HG02943 (cell line): ENCODE data around the gene SEC22B.
"Not testable (repeated sequence)": the region's sequence is repeated elsewhere in the genome, so short reads cannot be mapped to it uniquely, and the experiment has no call there.

Experiments
- ATAC-seq: cut with Tn5 transposase; IDR thresholded peaks from one replicate; pipeline ENCODE4 v1.9.1; 2021; ENCODE audit warnings: mild to moderate bottlenecking, low read depth, moderate library complexity; ENCODE audit not compliant: unreplicated experiment

SEC22B gene

DNA sequence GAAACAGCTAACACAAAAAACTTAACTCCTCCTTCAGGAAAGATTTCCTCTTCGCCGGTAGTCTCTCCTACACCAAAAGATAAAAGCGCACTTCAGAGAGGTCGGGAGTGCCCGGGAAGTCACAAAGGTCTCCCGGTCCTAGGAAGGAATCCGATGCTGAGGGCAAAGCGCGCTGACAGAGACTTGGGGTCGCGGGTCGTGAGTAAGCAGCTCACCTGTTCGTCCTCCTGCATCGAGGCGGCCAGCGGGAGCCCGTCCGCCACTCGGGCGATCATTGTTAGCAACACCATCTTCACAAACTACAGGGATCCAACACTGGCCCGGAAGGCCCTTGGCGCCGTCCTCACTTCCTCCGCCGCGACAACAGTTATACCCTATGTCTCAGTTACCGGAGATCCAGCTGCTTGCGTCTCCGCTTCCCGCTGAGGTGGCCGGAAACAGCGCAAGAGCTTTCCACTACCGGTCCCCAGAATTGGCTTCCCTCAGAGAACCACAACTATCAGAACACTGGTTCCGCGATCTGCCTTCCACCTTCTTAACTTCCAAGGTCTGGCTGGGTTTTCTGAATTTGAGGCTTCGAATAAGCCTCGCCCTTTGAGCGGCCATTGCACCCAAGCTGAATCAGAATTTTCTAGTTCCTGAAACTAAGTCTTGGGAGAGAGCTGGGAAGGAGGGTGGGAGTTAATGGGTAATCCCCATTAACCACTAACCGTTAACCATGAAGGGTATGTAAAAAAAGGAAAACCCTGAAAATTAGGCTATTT, at the start of gene SEC22B:
SEC22B (minus strand) TSS at position 429 of the 764 bp plus-strand sequence; CDS start at position 290, 139 bp downstream.
- peak; percentile 99 for ATAC-seq

DNA sequence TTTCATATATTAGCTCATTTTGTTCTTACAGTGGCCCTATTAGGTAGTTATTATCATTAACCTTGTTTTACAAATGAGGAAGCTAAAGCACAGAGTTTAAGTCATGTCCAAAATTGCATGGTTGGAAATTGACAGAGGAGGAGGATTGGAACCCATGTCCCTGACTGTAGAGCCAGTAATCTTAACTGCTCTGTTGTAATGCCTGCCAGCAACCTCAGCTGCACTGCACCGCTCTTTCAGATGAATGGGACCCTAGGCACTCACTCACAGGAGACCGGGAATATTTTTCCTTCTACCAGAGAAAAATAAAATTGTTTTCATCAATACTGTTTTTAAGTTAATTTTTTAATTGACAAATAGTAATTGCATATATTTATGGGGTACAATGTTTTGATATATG, 41.6 kb upstream of the SEC22B start:
- not testable (repeated sequence) for ATAC-seq

DNA sequence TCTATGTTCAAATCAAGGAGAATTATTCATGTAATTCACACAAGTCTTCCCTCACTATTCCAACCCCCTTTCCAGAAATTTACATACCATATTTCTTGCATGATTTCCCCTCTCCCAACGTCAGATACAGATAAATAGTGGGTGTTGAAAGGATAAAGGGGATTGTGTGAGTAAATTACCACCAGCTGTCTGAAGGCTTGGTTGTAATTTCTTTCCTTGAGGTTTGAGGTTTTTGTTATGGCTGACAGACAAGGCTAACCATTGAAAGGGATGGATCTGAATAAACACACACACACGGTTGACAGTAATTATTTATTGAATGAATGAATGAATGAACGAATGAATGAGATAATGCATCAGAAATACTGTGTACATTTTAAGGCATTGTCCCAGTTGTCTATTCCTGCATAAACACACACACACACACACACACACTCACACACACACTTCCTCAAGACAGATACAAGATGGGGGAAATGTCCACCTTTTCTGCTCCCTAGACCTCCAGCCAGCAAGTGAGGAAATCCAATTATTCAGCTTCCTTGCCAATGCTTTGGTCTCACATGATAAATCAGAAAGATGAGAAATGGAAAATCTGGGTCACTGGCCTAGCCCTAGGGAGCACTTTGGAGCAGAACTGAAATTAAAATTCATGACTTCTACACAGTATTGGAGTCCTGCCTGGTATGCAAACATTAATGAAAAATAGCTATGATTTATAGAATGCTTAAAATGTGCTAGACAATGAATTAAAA, 41.0 kb upstream of the SEC22B start:
- not testable (repeated sequence) for ATAC-seq

DNA sequence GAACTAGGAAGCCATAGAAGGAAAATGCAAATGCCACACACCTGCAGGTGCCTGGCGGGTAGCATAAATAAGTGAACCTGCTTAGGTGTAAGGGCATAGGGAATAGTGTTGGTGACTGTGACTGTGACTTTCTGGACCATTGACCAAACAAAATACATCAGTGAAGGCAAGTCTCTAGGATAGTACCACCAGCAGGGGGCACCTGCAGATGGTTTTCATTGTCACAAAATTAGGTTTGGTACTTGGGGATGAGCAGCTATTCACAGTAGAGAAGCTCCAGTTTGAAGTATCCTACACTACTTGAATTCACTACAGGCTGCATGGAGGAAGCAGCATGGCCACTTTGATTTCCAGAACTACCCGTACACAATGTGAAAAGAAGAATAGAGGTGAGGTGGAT, 37.3 kb upstream of the SEC22B start:
- not testable (repeated sequence) for ATAC-seq

DNA sequence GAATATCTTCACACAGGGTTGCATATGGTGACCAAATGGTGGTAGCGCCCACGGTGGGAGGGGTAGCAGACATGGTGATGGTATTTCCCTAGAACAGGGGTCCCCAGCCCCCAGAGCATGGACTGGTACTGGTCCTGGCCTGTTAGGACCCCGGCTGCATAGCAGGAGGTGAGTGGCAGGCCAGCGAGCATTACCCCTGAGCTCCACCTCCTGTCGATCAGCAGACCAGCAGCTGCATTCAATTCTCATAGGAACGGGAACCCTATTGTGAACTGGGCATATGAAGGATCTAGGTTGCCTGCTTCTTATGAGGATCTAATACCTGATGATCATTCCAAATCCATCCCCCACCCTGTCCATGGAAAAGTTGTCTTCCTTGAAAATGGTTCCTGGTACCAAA, 34.4 kb upstream of the SEC22B start:
- ATAC-seq = not testable (repeated sequence)

DNA sequence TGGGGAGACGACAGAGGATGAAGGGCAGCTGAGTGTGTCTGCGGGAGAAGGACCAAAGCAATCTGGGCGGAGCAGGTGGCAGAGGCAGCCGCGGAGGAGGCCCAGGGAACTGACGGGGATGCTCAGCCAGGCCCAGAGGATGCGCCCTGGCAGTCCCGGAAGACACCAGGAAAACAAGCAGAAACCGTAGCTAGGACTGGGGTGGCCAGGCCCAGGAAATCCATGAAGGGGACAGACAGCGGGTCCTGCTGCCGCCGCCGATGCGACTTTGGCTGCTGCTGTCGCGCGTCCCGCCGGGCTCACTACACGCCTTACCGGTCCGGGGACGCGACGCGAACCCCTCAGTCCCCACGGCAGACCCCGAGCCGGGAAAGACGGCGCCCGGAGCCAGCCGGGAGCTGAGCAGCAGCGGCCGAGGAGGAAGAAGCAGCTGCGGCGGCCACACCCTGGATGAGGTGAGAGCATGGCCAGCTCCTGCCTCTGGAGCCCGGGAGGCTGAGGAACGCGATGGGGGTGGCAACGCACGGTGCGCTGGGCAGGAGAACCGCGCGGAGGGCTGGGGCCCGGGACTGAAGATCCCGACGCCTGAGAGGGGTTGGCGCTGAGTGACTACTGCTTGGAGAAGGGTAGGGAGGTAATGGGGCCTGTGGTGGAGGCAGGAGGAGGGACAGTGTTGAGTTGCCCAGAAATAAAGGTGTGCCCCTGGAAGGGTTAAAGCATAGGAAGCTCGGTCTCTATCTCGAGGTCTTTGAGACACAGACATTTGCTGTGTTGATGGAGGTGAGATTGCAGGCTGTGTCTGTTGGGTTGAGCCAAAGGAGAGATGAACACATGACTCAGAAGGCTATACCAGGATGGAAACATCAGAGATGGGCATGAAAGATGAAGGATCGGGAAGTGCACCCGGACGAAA, 20.8 kb upstream of the SEC22B start:
- not testable (repeated sequence) for ATAC-seq

DNA sequence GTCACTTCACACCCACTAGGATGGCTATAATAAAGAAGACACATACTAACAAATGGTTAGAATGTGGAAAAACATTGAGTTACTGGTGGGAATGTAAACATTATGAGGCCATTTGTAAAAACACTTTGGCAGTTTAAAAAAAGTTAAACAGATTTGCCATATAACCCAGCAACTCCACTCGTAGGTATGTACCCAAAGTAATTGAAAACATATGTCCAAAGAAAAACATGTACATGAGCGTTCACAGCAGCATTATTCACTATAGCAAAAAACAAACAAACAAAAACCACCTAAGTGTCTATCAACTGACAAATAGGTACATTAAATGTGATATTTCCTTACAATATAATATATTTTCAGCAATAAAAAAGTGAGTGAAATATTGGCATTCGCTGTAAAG, 12.3 kb upstream of the SEC22B start:
- not testable (repeated sequence) for ATAC-seq

DNA sequence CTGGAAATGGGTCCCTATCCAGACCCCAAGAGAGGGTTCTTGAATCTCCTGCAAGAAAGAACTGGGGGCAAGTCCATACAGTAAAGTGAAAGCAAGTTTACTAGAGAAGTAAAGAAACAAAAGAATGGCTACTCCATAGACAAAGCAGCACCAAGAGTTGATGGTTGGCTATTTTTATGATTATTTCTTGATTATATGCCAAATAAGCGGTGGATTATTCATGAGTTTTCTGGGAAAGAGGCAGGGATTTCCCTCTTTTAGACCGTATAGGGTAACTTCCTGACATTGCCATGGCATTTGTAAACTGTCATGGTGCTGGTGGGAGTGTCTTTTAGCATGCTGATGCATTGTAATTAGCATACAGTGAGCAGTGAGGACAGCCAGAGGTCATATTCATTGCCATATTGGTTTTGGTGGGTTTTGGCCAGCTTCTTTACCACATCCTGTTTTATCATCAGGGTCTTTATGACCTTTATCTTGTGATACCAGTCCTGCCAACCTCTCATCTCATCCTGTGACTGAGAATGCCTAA, 5.9 kb upstream of the SEC22B start:
- not testable (repeated sequence) for ATAC-seq

DNA sequence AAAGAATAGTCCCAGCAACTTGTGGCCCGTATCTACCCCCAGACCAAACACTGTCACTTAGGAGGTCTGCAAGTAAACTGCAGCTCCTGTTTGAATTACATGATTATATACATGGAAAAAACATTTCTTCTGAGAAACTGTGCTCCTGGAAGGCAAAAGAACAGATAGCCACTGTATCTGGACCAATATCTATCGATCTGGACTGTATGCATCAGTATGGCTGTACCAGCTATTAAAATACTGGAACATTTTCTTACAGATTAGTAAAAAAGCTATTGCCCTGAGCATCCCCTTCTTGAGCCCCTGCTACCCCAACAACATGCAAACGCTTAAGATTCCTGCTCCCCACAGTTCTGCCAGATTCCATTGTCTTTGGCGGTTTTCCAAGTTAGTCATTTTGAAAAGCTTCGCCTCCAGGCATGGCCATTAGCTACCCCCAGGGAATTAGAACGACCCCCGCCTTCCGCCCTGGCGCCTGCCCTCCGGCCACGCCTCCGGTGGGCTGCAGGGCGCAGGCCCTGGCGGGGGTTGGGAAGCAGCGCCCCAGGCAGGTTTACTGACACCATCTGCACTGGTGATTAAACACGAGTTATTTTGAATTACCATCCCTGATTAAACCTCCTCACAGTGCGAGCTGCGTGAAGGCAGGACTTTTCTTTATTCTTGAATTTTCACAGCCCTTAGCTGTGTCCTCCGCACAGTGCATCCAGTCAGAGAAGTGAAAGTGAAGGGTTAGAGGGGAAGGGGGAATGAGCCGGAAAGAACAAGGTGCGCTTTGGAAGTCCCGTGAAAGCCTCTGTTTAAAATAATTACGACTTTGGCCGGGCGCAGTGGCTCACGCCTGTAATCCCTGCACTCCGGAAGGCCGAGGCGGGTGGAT, 3.7 kb upstream of the SEC22B start:
- ATAC-seq = not testable (repeated sequence)

DNA sequence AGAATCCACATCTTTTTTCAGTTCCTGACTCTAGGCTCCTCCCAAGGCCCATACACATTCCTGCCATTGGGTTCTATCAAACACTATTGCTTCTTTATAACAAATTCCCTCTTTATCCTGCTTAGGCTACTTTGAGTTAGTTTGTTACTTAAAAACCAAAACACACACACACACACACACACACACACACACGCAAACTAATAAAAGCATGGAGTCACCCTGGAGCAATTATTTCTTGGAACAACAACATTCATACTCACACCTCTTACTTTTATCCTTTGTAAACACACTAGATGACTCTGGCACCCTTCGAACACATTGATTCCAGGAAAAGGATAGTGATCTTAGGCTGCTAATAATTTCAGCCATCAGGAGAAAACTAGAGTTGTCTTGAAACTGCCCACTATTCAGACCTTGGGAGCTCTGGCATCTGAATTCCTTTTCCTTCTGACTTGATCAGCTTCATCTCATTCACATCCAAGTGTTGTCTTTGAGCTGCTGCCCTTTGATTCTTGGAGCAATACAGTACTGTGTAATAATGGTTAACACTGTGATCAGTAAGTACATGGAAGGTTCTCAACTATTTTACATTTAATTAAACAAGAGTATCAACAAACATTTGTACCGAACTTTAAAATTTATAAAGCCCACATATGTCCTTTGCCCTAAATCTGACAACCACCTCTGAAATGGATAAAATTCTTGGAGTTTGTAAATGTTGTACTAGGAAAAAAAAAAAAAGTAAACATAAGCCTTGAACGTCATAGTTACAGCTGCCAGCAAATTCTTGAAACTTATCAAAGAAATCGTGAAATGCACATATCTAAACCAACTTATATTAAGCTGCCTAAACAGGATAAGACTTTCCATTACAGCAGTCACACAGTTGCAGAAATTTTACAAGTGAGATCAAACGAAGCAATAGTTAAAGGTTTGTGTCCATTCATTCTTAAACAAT, 2.8 kb upstream of the SEC22B start:
- no peak for ATAC-seq

DNA sequence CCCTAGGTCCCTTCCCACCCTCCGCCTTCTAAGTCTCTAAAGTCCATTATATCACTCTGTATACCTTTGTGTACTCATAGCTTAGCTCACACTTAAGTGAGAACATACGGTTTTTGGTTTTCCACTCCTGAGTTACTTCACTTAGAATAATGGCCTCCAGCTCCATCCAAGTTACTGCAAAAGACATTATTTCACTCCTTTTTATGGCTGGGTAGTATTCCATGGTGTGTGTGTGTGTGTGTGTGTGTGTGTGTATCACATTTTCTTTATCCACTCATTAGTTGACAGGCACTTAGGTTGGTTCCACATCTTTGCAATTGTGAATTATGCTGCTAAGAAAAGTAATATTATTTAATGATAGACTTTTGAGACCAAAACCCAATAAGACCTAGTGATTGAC, 1.7 kb upstream of the SEC22B start:
- ATAC-seq = not testable (repeated sequence)

DNA sequence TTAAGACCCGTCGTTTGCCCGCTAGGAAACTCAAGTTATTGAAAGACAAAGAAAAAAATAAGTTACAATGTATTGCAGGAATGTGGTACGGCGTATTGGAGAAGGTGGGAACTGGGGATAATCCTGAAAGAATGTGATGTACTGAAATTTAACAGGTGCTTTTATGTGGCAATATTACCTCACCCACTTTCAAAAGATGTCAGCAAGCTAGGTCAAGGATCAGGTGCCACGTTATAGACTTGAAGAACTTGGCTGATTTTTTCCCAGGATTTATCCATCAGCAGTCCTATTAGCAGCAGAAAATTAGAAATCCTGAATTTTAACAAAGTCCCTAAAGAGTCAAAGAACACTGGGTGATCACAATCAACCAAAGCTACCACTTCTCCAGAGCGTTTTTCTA, 632 bp downstream of the SEC22B start:
- not testable (repeated sequence) for ATAC-seq

DNA sequence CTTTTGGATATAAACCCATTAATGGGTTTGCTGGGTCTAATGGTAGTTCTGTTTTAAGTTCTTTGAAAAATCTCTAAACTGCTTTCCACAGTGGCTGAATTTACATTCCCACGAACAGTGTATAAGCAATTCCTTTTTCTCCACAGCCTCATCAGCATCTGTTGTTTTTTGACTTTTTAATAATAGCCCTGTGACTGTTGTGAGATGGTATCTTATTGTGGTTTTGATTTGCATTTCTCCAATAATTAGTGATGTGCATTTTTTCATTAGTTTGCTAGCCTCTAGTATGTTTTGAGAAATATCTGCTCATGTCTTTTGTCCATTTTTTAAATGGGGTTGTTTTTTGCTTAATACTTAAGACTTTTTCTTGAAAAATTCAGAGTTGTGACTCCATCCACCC, 11.6 kb downstream of the SEC22B start:
- not testable (repeated sequence) for ATAC-seq

DNA sequence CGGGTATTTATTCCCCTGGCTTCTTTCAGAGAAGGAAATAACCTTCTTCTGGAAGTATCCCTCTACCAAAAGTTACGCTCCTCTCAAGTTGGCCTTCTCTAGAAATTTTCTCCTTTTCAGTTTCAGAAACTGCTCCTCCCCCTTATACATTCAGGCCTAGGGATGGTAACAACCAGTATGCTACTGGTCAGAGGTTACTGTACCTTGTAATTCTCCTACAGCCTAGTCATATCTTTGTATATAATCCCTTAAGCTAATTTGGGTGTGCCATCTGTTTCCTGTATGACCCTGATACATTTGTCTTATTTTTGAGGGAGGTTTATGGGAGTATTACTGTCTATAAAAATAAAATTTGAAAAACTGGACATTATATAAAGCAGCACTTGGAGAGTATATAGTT, 14.3 kb downstream of the SEC22B start:
- not testable (repeated sequence) for ATAC-seq

DNA sequence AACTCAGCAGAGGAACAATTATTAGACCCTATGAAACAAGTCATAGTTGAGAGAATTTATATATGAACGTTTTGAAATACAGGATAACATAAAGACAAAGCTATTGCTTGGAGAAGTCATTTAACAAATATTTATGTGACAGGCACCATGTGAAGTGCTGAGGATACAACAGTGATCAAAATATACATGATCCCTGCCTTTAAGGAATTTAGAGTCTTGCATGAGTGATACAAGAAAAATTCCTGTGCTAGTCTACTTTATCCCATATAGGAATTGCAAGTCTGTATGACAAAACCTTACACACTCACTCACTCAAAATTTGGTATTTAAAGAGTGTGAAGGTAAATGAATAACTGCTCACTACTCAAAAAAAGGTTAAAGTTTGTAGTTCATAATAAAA, 17.8 kb downstream of the SEC22B start:
- ATAC-seq = not testable (repeated sequence)

DNA sequence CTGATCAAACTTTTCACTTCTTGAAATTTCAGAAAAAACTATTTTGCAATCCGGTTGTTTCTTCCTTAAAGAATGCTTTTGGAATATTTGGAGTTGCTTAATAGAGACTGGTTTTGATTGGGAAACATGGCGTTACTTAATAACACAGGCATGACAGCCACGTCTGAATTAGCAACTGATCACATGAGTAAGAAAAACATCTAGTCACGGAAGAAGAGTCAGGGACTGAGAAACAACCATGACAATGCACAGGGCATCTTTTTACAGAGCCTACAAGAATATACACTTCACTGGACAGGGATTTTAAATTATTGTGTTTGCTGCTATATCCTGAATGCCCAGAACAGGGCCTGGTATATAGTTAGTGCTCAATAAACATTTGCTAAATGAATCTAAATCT, 18.2 kb downstream of the SEC22B start:
- ATAC-seq = not testable (repeated sequence)

DNA sequence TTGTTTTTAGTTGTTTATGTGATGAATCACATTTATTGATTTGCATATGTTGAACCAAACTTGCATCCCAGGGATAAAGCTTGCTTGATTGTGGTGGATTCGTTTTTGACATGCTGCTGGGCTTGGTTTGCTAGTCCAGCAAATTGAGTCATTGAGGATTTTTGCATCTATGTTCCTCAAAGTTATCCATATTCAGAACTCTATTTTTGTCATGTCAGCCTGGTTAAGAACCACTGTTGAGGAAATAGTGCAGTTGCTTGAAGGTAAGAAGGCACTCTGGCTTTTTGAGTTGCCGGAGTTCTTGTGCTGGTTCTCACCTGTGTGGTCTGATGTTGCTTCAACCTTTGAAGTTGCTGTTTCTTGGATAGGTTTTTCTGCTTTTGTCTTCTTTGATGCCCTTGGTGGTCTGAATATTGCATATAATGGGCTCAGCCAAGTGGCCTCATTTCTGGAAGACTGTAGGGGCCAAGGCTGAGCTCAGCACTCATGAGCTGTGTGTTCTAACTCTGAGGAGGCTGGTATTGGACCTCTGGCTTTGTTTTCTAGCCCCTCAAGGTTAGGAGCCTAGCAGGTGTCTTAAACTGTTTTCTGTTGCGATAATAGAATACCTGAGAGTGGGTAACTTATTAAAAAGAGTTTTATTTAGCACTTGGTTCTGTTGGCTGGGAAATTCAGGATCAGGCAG, 26.0 kb downstream of the SEC22B start:
- not testable (repeated sequence) for ATAC-seq
